ENCODE results near the gene MBNL1. TPM values are rescaled to one million over a fixed set of nuclear protein-coding genes. Genes with fewer than 3 reads are reported as not detected.

Gene MBNL1
- polyA plus RNA-seq, 1 donor from 2014 or later = 12.7 TPM

- no peak for TF ChIP-seq MXI1 (conservative IDR thresholded peaks at IDR 0.05; ENCODE audit: poor library complexity, severe bottlenecking)
- no peak for TF ChIP-seq TAF1 (IDR thresholded peaks at IDR 0.05; ENCODE audit: low read depth)
- TF ChIP-seq POLR2AphosphoS5 (IDR thresholded peaks at IDR 0.05) = no peak
- TF ChIP-seq REST (IDR thresholded peaks at IDR 0.05; ENCODE audit: borderline replicate concordance) = no peak
- no peak for TF ChIP-seq CTCF (IDR thresholded peaks at IDR 0.05; ENCODE audit: poor library complexity, severe bottlenecking)
- TF ChIP-seq EP300 (conservative IDR thresholded peaks at IDR 0.05; ENCODE audit: poor library complexity, severe bottlenecking) = no peak
- TF ChIP-seq SMC3 (conservative IDR thresholded peaks at IDR 0.05; ENCODE audit: poor library complexity) = no peak
- no peak for TF ChIP-seq EZH2 (IDR thresholded peaks at IDR 0.05; ENCODE audit: borderline replicate concordance, insufficient read depth, low read length, poor library complexity, severe bottlenecking)
- TF ChIP-seq RAD21 (conservative IDR thresholded peaks at IDR 0.05) = no peak
- peaks cover 70% of the 10 kb centered on the region for H3K79me2 ChIP-seq (replicated peaks; ENCODE audit: insufficient read depth, low read length)
- H3F3A ChIP-seq (ENCODE audit: insufficient read depth, low read length, poor library complexity, severe bottlenecking) = no peaks in the 10 kb centered on the region
- H4K20me1 ChIP-seq (ENCODE audit: insufficient read depth) = no peaks in the 10 kb centered on the region
- H3K9me3 ChIP-seq (ENCODE audit: low read length) = no peaks in the 10 kb centered on the region
- no peaks in the 10 kb centered on the region for H3K36me3 ChIP-seq (ENCODE audit: insufficient read depth, low read length)
- no peak overlapping the region for H3K4me2 ChIP-seq (ENCODE audit: low read length)
- no peak overlapping the region for H2AFZ ChIP-seq (ENCODE audit: low read depth, low read length)
- no peaks in the 10 kb centered on the region for H3K9me2 ChIP-seq (ENCODE audit: insufficient read depth, low read length)
- H3K4me3 ChIP-seq (ENCODE audit: low read length) = no peak overlapping the region
- no peaks in the 10 kb centered on the region for H3K27me3 ChIP-seq (ENCODE audit: insufficient read depth, low read depth, low read length)
- H3K27ac ChIP-seq (ENCODE audit: low read length) = no peak overlapping the region
- H3K9ac ChIP-seq (ENCODE audit: low read length) = no peak overlapping the region
Measured at GRCh38 chr3:152283492-152284381, 15.0 kb downstream of the MBNL1 start.

- H2AFZ ChIP-seq (ENCODE audit: low read depth, low read length) = no peak overlapping the region
- no peak overlapping the region for H3K9ac ChIP-seq (ENCODE audit: low read length)
- H3K27me3 ChIP-seq (ENCODE audit: insufficient read depth, low read depth, low read length) = no peaks in the 10 kb centered on the region
- no peaks in the 10 kb centered on the region for H3K9me3 ChIP-seq (ENCODE audit: low read length)
- no peaks in the 10 kb centered on the region for H3K36me3 ChIP-seq (ENCODE audit: insufficient read depth, low read length)
- H3K27ac ChIP-seq (ENCODE audit: low read length) = no peak overlapping the region
- no peak for TF ChIP-seq RAD21 (conservative IDR thresholded peaks at IDR 0.05)
- no peak for TF ChIP-seq EP300 (conservative IDR thresholded peaks at IDR 0.05; ENCODE audit: poor library complexity, severe bottlenecking)
- no peak for TF ChIP-seq EZH2 (IDR thresholded peaks at IDR 0.05; ENCODE audit: borderline replicate concordance, insufficient read depth, low read length, poor library complexity, severe bottlenecking)
- TF ChIP-seq POLR2AphosphoS5 (IDR thresholded peaks at IDR 0.05) = no peak
- no peak for TF ChIP-seq TAF1 (IDR thresholded peaks at IDR 0.05; ENCODE audit: low read depth)
- no peak for TF ChIP-seq MXI1 (conservative IDR thresholded peaks at IDR 0.05; ENCODE audit: poor library complexity, severe bottlenecking)
- TF ChIP-seq SMC3 (conservative IDR thresholded peaks at IDR 0.05; ENCODE audit: poor library complexity) = no peak
- TF ChIP-seq REST (IDR thresholded peaks at IDR 0.05; ENCODE audit: borderline replicate concordance) = no peak
- TF ChIP-seq CTCF (IDR thresholded peaks at IDR 0.05; ENCODE audit: poor library complexity, severe bottlenecking) = no peak
- no peaks in the 10 kb centered on the region for H3K9me2 ChIP-seq (ENCODE audit: insufficient read depth, low read length)
- no peaks in the 10 kb centered on the region for H3F3A ChIP-seq (ENCODE audit: insufficient read depth, low read length, poor library complexity, severe bottlenecking)
- no peak overlapping the region for H3K4me2 ChIP-seq (ENCODE audit: low read length)
- no peaks in the 10 kb centered on the region for H4K20me1 ChIP-seq (ENCODE audit: insufficient read depth)
- no peak overlapping the region for H3K4me3 ChIP-seq (ENCODE audit: low read length)
- peaks cover 68% of the 10 kb centered on the region for H3K79me2 ChIP-seq (replicated peaks; ENCODE audit: insufficient read depth, low read length)
Measured at GRCh38 chr3:152284906-152285305, 16.2 kb downstream of the MBNL1 start.

Data from neural cell (in vitro differentiated cells).